Umbilical cord (tissue), 2 donors: Measurements from ENCODE around the gene SCN1B. TPM values are rescaled to one million over a fixed set of nuclear protein-coding genes. Genes with fewer than 3 reads are reported as not detected.
"Not testable (repeated sequence)": the region's sequence is repeated elsewhere in the genome, so short reads cannot be mapped to it uniquely, and the experiment has no call there.

Experiments used
- DNase-seq: peaks from one replicate; pipeline ENCODE4 v3.0.0-alpha.2; 2015; ENCODE audit warnings: low spot score
- total RNA-seq: library from RNA; depleted of rRNA; stranded (reverse); fragments of >200 nt; gene quantifications from one replicate; pipeline ENCODE4 v1.2.3, GENCODE V29; 2014; ENCODE audit warnings: low replicate concordance; ENCODE audit not compliant: insufficient read depth

The SCN1B gene
- total RNA-seq = 2.9 TPM

DNA sequence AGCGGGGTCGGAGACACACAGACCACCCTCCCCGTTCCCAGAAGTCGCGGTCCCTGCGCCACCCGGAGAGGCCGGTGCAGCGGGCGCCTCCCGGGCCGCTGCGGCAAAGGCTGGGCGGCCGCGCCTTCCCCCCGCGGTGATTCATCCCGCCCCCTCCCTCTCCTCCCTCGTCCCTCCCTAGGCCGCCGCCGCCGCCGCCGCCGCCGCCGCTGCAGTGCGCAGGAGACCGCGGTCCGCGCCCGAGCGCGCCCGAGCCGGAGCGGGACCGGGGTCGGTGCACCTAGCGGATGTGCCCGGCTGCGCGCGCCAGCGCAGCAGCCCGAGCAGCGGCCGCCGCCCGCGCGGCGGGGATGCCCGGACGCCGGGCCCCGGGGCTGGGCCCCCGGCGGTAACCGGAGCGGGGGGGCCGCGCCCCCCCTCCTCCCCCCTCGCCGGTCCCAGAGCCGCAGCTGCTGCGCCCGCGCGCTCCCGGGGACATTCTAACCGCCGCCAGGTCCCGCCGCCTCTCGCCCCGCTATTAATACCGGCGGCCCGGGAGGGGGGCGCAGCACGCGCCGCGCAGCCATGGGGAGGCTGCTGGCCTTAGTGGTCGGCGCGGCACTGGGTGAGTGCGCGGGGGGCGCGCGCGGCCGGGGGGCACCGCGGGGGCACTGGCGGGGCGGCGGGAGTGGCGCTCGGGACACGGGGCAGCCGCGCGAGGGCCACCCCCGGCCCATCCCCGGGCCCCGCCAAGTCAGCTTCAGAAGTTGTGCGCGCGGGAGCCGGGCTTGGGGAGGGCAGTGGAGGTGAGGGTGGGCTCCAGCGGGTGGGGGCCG, at the start of gene SCN1B:
Gene SCN1B, plus strand, starts transcription at position 214 of the 815 bp plus-strand sequence. Its CDS starts 351 bp downstream, at position 565.
- peak; percentile 57 for DNase-seq

DNA sequence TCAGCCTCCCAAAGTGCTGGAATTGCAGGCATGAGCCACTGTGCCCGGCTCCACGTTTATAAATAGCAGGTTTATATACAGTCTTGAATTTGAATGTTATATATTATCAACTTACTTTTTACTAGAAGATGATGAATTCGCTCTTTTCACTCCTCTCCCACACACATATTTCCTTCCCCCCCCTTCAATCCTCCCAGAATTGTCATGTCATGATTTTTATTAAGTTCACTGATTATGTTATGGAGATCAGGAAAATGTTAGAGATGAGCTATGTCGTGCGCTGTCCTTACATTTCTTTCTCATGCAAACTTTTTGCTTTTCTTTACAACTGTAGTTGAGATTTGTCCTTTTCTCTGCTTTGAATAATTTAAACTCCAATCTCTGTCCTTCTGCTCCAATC, 48.0 kb upstream of the SCN1B start:
- no peak for DNase-seq

DNA sequence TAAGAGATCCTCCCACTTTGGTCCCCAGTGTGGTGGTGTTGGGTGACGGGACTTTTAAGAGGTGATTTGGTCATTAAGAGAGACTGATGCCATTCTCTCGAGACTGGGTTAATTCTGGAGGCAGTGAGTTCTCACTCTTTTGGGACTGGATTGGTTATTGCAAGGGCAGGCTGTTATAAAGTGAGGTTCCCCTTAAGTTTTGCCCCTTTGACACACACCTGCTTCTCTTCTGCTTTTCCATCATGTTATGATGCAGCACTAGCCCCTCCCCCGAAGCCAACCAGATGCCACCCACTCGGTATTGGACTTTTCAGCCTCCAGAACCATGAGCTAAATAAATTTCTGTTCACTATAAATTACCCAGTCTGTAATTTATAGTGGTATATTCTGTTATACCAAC, 46.5 kb upstream of the SCN1B start:
- DNase-seq = no peak

DNA sequence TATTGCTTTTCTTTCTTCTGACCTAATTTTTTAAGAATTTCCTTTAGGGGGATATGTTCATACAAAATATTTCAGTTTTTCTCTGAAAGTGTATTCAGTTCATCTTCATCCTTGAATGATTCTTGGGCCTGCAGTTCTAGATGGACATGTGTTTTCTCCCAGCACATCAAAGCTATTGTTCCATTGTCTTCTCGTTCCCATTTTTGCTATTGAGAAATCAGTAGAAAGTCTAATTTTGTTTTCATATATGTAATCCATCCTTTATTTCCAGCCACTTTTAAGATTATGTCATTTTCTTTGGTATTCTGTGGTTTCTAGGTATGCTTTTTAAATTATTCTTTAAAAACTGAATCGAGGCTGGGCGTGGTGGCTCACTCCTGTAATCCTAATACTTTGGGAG, 46.0 kb upstream of the SCN1B start:
- no peak for DNase-seq

DNA sequence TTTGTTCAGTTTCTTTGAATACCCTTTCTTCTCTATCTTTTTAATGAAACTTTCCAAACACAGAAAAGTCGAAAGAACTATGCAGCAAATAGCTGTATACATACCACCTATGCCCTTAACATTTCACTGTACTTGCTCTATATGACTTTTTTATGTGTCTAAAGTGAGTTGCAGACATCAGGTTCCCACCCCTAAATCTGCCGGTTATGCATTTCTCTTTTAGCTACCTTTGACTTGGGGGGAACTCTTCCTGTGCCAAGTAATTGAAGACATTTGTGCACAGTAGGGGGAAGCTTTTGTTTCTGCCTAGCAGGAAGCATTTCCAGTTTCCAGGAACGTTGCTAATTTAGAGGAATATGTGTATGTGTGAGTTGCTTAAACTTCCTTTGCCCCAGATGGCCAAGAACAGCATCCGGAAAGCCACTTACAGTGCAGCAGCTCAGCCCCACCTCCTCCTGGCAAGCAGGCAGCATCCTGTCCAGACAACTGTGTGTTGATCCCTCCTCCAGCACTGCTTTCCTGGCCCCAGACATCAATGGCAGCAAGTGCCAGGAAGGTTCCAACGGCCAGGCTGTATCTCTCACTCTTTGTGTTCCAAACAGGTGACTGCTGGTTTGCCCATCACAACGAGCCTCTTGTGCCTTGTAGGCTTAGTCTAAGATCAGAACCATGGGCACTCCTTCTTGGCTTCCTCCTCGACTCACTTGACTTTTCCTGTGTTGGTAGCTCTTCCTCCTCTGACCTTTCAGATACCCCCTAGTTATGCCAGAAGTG, 44.8 kb upstream of the SCN1B start:
- DNase-seq = peak; percentile 75

DNA sequence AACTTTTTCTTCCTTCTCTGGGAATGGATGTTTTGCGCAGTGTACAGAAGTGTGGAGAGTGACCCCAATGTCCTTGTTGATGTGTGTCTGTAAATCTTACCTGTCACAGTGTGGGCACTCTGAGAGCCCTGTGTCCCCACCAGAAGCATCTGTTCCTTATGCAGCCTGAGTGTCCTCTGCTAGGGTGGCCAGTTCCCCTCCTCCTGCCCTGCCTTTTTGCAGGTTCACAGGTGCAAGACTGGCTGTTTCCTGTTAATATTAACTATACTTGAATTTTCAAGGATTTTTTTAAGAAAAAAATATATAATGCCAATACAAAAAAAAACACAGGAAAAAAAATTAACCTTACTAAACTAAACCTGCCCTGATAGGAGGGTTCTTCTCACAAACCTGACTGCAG, 42.2 kb upstream of the SCN1B start:
- no peak for DNase-seq

DNA sequence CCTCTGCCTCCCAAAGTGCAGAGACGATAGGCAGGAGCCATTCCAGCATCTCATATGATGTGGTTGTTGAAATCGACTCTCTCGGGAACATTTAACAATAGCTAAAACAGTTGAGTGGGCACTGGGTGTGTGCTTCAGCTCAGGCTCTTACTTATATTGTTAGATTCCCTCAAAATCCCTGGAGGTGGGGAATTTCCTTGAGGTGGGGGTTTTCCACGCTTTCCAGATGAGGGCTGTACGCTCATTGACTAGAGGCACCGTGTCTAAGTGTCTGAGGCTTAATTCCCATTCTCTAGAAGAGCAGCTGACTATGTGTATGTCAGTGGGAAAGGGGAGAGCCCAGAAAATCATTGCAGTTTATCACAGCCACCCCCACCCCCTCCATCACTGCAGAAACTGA, 41.0 kb upstream of the SCN1B start:
- DNase-seq = no peak

DNA sequence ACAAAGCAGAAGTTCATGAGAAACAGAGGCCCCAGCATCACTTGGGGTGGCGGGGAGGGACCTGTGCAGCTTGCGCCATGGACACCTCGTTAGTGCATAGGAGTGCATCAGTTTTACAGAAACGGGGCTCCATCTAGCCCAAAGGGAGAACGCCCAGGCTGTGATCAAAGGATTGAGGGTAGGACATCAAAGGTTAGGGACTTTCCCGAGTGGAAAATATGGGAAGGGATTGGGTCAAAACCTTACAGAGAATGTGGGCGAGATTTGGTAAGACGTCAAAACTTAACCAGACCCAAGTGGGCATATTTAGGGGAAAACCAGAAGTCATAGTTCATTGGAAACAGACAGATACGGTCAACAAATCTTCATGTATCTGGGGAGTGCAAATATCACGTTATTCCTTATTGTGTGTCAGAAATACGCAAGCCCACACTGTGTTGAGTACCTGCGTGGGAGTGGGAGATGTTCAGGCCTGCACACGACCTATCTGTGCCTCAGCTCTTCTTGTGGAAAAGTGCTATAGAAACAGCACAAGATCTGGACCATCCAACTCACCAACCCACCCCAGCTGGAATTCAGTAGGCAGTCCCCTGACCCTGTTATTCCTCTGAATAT, 39.6 kb upstream of the SCN1B start:
- no peak for DNase-seq

DNA sequence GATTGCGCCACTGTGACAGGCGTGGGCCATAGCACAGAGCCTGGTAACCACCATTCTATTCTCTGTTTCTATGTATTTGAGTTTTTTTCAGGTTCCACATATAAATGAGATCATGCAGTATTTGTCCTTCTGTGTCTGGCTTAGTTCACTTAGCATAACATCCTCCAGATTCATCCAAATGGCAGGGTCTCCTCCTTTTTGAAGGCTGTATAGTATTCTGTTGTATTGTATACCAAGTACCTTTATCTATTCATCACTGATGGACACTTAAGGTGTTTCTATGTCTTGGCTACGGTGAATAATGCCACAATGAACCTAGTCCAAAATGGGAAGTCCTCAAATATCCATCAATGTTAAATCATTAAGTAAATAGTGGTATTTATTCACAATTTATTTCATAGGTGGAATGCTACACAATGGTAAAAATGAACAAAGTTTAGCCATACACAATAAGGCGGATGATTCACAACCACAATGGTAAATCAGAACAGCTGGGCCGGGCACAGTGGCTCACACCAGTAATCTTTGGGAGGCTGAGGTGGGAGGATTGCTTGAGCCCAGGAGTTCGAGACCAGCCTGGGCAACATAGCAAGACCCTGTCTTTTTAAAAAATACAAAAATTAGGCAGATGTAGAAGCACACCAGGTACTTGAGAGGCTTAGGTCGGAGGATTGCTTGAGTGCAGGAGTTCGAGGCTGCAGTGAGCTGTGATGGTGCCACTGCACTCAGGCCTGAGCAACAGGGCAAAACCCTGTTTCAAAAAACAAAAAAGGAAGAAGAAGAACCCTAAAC, 38.5 kb upstream of the SCN1B start:
- DNase-seq = no peak

DNA sequence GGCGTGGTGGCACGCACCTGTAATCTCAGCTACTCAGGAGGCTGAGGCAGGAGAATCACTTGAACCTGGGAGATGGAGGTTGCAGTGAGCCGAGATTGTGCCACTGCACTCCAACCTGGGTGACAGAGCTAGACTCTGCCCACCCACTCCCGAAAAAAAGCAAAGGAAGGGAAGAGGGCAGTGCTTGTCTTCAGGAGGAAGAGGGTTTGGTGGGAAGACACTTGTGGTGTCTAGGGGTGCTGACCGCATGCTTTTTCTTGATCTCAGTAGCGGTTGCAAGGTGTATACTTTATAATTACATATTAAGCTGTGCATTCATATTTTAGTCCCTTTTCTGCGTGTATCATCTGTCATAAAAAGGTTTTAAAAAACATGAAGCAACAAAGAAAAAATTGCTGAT, 37.7 kb upstream of the SCN1B start:
- not testable (repeated sequence) for DNase-seq

DNA sequence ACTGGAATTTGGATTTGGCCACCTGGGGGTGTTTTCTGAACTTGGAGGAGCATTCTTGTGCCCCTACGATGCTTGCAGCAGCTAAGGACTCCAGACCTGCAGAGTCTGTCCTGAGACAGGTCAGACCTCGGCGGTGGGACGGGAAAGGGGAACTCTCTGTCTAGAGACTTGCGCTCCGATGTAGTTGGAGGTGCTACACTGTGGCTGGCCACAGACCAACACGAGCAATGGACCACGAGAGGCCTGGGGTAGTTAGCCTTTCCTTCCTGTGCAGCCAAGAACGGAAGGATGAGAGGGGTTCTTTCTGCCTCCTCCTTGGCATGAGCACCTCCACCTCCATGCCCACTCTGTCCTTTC, 36.0 kb upstream of the SCN1B start:
- DNase-seq = no peak

DNA sequence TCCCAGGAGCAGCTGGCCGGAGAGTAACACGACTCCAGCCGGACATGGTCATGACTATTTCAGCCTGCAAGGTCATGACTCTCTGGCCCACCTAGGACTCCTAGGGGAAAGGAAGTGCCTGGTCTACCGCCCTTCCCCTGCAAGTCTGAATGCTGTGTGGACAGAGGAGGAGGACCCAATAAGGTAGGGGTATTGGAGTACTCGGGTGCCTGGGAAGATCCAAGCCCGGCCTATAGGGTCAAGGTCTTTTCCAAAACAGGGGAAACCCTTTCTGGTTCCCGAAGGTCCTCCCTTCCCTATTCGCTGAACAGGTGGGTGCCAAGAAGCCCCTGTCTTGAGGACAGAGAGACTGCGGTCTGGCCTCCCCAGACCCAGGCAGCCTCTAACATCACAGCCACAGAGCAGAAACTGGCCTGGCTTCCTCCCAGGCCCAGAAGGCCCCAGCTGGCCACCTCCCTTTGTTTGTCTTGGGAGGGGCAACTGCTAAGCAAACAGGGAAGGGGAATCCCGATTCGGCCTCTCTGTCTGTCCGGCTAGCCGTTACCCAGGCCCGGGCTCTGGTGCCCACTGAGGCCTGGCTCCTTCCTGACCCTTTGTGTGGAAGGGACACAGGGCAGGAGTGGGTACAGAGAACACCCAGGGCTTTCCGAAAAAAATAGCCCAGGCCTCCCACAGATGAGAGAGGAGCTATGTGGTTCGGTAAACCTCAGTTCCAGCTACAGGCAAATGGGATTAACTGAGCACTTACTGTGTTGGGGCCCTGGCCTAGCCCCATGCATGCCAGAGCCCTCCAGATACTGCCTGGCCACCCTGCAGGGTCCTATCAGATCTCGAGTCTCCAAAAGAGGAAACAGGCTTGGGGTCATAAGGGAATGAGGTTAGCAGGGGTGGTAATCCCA, 35.4 kb upstream of the SCN1B start:
- DNase-seq = no peak

DNA sequence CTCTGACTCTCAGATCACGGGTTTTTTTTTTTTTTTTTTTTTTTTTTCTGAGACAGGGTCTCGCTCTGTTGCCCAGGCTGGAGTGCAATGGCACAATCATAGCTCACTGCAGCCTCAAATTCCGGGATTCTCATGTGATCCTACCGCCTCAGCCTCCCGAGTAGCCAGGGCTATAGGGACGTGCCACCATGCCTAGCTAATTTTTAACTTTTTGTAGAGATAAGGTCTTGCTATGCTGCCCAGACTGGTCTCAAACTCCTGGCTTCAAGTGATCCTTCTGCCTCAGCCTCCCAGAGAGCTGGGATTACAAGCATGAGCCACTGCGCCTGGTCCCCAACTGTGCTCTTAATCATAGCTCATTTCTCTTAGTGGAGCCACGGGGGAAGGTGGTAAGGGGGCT, 34.7 kb upstream of the SCN1B start:
- no peak for DNase-seq

DNA sequence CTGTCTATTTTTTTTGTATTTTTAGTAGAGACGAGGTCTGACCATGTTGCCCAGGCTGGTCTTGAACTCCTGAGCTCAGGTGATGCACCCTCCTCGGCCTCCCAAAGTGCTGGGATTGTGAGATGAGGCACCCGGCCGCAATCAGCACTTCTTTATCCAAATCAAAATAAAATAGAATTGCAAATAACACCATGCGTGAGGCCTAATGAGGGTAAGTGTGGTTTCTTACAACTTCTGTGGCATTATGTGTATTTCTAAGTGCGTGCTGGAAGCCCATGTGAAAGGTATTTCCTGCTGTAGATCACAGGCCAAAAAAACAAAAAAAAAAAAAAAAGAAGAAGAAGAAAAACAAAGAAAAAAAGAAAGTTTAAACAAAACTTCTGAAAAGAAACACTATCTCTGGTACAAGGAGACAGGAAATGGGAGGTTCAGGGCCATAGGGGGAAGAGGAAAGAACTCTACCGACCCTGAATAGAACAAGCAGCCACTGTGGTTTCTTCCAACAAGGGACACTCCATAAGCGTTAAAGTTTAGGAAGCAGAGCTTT, 33.1 kb upstream of the SCN1B start:
- DNase-seq = no peak

DNA sequence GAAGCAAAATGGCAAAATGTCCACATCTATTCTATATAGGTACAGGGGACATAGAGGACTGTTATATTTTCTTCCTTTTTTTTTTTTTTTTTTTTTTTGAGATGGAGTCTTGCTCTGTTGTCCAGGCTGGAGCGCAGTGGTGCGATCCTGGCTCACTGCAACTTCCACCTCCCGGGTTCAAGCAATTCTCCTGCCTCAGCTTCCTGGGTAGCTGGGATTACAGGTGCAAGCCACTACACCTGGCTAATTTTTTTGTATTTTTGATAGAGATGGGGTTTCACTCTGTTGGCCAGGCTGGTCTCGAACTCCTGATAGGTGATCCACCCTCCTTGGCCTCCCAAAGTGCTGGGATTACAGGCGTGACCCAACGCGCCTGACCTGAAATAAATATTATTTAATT, 32.0 kb upstream of the SCN1B start:
- not testable (repeated sequence) for DNase-seq

DNA sequence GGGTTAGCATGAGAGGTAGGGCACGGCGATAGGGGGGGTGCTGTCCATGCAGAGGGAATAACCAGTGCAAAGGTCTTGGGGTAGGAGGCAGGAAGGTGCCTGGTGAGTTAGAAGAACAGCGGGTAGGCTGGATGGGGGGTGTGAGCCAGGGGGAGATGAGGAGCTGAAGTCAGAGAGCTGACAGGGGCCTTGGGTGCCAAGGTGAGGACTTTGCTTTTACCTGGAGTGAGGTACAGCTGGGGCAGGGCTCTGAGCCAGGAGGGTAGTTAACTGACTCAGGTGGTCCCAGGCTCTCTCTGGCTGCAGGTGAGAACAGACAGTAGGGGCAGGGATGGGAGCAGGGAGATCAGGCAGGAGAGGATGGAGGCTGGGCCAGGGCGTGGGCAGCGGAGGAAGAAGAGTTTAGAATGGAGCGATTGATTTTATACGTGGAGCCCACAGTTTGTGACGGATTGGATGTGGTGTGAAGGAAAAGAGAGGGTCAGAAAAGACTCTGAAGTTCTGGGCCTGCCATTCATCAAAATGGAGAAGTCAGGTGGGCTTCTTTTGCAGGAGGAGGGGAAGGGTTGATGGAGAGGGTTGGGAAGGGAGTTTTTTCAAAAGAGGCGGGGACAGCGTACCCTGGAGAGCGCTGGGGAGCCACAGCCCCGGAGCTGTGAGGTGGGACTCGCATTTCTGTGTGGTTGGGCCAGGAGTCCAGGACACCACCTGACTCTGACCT, 31.3 kb upstream of the SCN1B start:
- no peak for DNase-seq

DNA sequence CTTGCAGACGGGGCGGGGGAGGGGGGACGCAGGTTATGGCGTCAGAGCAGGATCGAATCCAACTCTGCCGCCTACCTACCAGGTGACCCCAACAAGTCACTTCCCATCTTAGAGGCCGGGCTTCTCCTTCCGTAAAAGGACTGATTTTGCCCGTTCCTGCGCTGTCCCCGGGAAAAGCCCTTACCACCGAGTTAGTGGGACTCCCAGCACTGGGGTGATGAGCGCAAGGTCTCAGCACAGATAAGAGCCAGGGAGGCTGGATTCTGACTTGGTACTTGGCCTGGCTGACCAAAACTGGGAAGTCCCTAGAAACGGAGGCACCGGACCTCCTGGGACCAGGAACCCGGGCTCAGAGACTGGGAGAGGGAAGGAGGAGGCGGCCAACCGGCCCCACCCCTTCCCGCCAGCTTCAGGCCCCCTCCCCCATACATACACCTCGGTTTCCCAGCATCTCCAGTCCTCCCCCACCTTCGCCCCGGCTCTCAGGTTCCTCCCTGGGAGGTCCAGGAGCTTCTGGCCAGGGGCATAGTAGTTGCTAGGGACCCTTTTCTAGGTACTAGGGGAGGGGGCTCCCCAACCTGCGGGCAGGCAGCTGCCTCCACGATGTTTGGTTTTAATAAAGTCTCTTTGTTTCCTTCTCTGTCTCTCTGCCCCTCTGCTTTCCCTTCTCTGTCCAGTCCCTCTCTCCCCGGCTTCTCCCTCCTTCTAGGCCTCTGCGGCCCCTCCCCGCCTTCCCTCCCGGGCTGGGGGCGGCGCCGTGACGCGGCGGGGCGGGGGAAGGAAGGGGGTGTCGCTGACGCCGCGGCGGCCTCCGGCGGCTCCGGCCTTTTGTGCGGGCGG, 30.6 kb upstream of the SCN1B start, which contains the start of gene GRAMD1A:
Gene GRAMD1A, plus strand, starts transcription at position 826 of the 840 bp plus-strand sequence. CDS start 156 bp downstream, outside the sequence.
- peak; percentile 93 for DNase-seq

DNA sequence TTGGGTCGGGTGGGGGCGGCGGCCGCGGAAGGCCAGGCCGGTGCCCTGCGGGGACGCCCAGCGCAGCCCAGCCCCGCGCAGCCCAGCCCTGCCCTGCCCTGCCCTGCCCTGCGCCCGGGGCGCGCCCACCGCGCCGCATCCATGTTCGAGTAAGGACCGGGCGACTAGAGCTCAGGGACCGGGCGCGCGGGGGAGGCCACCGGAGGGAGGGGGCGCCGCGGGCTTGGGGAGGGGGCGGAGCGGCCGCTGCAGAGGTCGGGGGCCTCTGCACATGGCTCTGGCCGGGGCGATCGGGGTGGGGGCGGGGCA, 30.0 kb upstream of the SCN1B start:
- DNase-seq = no peak
